Mesothelial cell of epicardium (in vitro differentiated cells): Measurements from ENCODE around the gene DMRT1. TPM values are rescaled to one million over a fixed set of nuclear protein-coding genes. Genes with fewer than 3 reads are reported as not detected.

Experiments
- DNase-seq, 2 experiments: peaks; one replicate each; pipeline ENCODE4 v3.0.0; 2021; ENCODE audit warnings: low spot score in 2 of 2; ENCODE audit not compliant: unreplicated experiment in 2 of 2
- H3K27ac Mint-ChIP-seq: 2 replicates; pipeline ENCODE4 v1.8.0; 2021; ENCODE audit warnings: mixed read lengths
- H3K27me3 Mint-ChIP-seq: 2 replicates; pipeline ENCODE4 v1.8.0; 2021; ENCODE audit warnings: low read depth, mixed read lengths
- H3K36me3 Mint-ChIP-seq: 2 replicates; pipeline ENCODE4 v1.8.0; 2021; ENCODE audit warnings: mixed read lengths
- H3K4me1 Mint-ChIP-seq: 2 replicates; pipeline ENCODE4 v1.8.0; 2021; ENCODE audit warnings: mixed read lengths
- H3K4me3 Mint-ChIP-seq: 2 replicates; pipeline ENCODE4 v1.8.0; 2021; ENCODE audit warnings: mild to moderate bottlenecking, moderate library complexity, mixed read lengths
- H3K9me3 Mint-ChIP-seq: 2 replicates; pipeline ENCODE4 v1.8.0; 2021; ENCODE audit warnings: mixed read lengths
- total RNA-seq: library from RNA; stranded (reverse); gene quantifications from 3 replicates; pipeline ENCODE4 v1.2.1, GENCODE V29; 2021
- TF ChIP-seq, protein P1 (sequence below): fragments of 200-600 bp; sonication (generic); IDR thresholded peaks from one replicate; pipeline ENCODE4 v1.5.0; 2021; ENCODE audit warnings: antibody characterized with exemption; ENCODE audit not compliant: unreplicated experiment

The DMRT1 gene
- total RNA-seq, 1 donor from 2014 or later, result not detected

- peaks cover 93% of the 10 kb centered on the region for H3K27me3 Mint-ChIP-seq
- DNase-seq, result peak; percentile 40 to 68
- peak within 1 kb of the TSS; percentile 53 for H3K27ac Mint-ChIP-seq
- no peaks in the 10 kb centered on the region for H3K36me3 Mint-ChIP-seq
- TF ChIP-seq, protein P1, sequence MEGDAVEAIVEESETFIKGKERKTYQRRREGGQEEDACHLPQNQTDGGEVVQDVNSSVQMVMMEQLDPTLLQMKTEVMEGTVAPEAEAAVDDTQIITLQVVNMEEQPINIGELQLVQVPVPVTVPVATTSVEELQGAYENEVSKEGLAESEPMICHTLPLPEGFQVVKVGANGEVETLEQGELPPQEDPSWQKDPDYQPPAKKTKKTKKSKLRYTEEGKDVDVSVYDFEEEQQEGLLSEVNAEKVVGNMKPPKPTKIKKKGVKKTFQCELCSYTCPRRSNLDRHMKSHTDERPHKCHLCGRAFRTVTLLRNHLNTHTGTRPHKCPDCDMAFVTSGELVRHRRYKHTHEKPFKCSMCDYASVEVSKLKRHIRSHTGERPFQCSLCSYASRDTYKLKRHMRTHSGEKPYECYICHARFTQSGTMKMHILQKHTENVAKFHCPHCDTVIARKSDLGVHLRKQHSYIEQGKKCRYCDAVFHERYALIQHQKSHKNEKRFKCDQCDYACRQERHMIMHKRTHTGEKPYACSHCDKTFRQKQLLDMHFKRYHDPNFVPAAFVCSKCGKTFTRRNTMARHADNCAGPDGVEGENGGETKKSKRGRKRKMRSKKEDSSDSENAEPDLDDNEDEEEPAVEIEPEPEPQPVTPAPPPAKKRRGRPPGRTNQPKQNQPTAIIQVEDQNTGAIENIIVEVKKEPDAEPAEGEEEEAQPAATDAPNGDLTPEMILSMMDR, result no peak
- H3K4me1 Mint-ChIP-seq, result peaks cover 18% of the 10 kb centered on the region
- peak within 1 kb of the TSS; percentile 69 for H3K4me3 Mint-ChIP-seq
- no peaks in the 10 kb centered on the region for H3K9me3 Mint-ChIP-seq
These were observed 134.9 kb downstream of the DMRT1 start, which contains the start of gene DMRT3 for GRCh38 chr9:976258-976942. DMRT3 (plus strand) TSS chr9:976655; CDS start chr9:977002, 347 bp downstream.

- DNase-seq, result peak in 1 of 2 experiments; percentile 65
- TF ChIP-seq, protein P1, result no peak
- H3K27me3 Mint-ChIP-seq, result peaks cover 95% of the 10 kb centered on the region
- peaks cover 14% of the 10 kb centered on the region for H3K4me1 Mint-ChIP-seq
- peak overlapping the region; percentile 53 for H3K27ac Mint-ChIP-seq
- H3K36me3 Mint-ChIP-seq, result no peaks in the 10 kb centered on the region
- H3K4me3 Mint-ChIP-seq, result peak overlapping the region; percentile 68
- no peaks in the 10 kb centered on the region for H3K9me3 Mint-ChIP-seq
These were observed 135.7 kb downstream of the DMRT1 start for GRCh38 chr9:976943-977837.

GRCh38 chr9:977838-978830 is 136.6 kb downstream of the DMRT1 start:
- Mint-ChIP-seq H3K9me3 (no peaks in the 10 kb centered on the region), H3K36me3 (no peaks in the 10 kb centered on the region), H3K27ac (no peak overlapping the region), H3K4me1 (peaks cover 17% of the 10 kb centered on the region), H3K27me3 (peaks cover 95% of the 10 kb centered on the region), H3K4me3 (peak overlapping the region; percentile 68)
- TF ChIP-seq, protein P1, result no peak
- no peak for DNase-seq

DNA sequence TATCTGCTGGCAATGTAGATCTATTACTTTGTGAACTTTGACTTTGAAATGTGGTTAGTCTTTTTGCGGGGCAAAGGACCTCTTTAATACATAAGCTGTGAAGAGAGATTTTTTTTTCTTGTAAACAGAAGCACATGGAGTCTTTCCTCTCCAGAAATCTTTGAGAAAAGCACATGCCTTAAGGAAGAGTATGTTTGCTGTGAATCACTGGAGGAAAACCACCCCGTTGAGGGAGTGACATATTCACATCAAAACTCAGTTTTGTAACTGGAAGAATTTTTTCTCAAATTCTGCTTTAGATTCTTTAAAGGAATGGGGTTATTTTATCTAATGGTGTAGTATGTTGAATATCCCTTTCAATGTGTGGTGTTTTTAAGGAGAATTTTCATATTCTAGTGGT is 138.5 kb downstream of the DMRT1 start:
- Mint-ChIP-seq H3K9me3 (no peaks in the 10 kb centered on the region), H3K4me3 (no peak overlapping the region), H3K36me3 (no peaks in the 10 kb centered on the region), H3K27me3 (peaks cover 95% of the 10 kb centered on the region), H3K27ac (no peak overlapping the region), H3K4me1 (peaks cover 17% of the 10 kb centered on the region)
- TF ChIP-seq, protein P1, result no peak
- DNase-seq, result no peak

GRCh38 chr9:980640-981039 is 139.1 kb downstream of the DMRT1 start:
- Mint-ChIP-seq H3K4me1 (peaks cover 15% of the 10 kb centered on the region), H3K27ac (no peak overlapping the region), H3K9me3 (no peaks in the 10 kb centered on the region), H3K27me3 (peaks cover 93% of the 10 kb centered on the region), H3K36me3 (no peaks in the 10 kb centered on the region), H3K4me3 (no peak overlapping the region)
- TF ChIP-seq, protein P1, result no peak
- no peak for DNase-seq
